Frontal cortex (tissue), 4 donors: ENCODE data around the gene PCDHA1. TPM values are rescaled to one million over a fixed set of nuclear protein-coding genes. Genes with fewer than 3 reads are reported as not detected.
"Not testable (repeated sequence)": the region's sequence is repeated elsewhere in the genome, so short reads cannot be mapped to it uniquely, and the experiment has no call there.

ENCODE experiments used
- DNase-seq, 2 donors: peaks; one replicate each; pipeline ENCODE4 v3.0.0; 2012; ENCODE audit warnings: low spot score in 2 of 2
- FAIRE-seq: peaks from 2 replicates; lab custom pipeline; 2012; peaks lifted over from hg19 to GRCh38; lab: Jason Lieb, UNC
- total RNA-seq: library from RNA; depleted of rRNA; stranded (reverse); fragments of >200 nt; gene quantifications from one replicate; pipeline ENCODE4 v1.2.3, GENCODE V29; 2014
- donor health status: control.
- donor health status: control.
- donor health status: control.

The PCDHA1 gene
- total RNA-seq, 1 donor from 2014 or later, result 8.6 TPM

GRCh38 chr5:140842798-140843733 is 57.1 kb downstream of the PCDHA1 start:
- no peak for DNase-seq
- no peak for FAIRE-seq

DNA sequence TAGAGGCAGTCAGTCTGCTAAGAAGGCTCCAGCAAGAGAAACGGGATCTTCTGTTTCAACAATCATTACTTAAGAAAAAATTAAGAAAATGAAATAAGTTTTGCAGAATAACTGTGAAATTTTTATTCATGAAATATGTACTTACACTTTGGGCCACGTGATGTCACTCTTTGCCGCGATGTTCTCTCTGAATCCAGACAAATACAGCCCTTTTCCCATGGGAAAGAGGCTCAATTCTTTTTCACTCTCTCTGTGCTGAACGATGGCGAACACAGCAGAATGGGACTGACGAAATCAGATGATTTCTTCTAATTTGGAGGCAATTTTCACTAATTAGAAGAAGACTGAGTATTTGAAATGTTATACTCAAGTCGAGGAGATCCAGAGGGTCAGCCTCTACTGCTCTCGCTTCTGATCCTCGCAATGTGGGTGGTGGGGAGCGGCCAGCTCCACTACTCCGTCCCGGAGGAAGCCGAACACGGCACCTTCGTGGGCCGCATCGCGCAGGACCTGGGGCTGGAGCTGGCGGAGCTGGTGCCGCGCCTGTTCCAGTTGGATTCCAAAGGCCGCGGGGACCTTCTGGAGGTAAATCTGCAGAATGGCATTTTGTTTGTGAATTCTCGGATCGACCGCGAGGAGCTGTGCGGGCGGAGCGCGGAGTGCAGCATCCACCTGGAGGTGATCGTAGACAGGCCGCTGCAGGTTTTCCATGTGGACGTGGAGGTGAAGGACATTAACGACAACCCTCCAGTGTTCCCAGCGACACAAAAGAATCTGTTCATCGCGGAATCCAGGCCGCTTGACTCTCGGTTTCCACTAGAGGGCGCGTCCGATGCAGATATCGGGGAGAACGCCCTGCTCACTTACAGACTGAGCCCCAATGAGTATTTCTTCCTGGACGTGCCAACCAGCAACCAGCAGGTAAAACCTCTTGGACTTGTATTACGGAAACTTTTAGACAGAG is 62.5 kb downstream of the PCDHA1 start, which contains the start of gene PCDHA9:
TSS of gene PCDHA9 (plus strand) at position 244 of the 964 bp plus-strand sequence. CDS start at position 358, 114 bp downstream.
- not testable (repeated sequence) for DNase-seq, FAIRE-seq

- FAIRE-seq, DNase-seq: not testable (repeated sequence)
These were observed 64.1 kb downstream of the PCDHA1 start for GRCh38 chr5:140849831-140850634.

GRCh38 chr5:140855772-140856674 is 70.1 kb downstream of the PCDHA1 start, which contains the start of gene PCDHA10:
Gene PCDHA10 (plus strand): TSS chr5:140855897. CDS start chr5:140856049, 152 bp downstream.
- DNase-seq (no peak), FAIRE-seq (no peak)

DNA sequence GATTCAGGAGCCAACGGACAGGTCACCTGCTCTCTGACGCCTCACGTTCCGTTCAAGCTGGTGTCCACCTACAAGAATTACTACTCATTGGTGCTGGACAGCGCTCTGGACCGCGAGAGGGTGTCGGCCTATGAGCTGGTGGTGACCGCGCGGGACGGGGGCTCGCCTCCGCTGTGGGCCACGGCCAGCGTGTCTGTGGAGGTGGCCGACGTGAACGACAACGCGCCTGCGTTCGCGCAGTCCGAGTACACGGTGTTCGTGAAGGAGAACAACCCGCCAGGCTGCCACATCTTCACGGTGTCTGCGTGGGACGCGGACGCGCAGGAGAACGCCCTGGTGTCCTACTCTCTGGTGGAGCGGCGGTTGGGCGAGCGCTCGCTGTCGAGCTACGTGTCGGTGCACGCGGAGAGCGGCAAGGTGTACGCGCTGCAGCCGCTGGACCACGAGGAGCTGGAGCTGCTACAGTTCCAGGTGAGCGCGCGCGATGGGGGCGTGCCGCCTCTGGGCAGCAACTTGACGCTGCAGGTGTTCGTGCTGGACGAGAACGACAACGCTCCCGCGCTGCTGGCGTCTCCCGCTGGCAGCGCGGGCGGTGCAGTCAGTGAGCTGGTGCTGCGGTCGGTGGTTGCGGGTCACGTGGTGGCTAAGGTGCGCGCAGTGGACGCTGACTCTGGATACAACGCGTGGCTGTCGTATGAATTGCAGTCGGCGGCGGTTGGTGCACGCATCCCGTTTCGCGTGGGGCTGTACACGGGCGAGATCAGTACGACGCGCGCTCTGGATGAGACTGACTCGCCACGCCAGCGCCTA is 71.4 kb downstream of the PCDHA1 start:
- no peak for FAIRE-seq
- DNase-seq, result no peak

DNA sequence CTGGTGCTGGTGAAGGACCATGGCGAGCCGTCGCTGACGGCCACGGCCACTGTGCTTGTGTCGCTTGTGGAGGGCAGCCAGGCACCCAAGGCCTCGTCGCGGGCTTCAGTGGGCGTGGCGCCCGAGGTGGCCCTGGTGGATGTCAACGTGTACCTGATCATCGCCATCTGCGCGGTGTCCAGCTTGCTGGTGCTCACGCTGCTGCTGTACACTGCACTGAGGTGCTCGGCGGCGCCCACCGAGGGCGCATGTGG is 72.0 kb downstream of the PCDHA1 start:
- DNase-seq, result no peak
- no peak for FAIRE-seq

GRCh38 chr5:140862441-140863295 is 76.7 kb downstream of the PCDHA1 start:
- DNase-seq (no peak), FAIRE-seq (no peak)

GRCh38 chr5:140868721-140869554 is 83.0 kb downstream of the PCDHA1 start, which contains the start of gene PCDHA11:
Gene PCDHA11 (plus strand): TSS chr5:140868957. CDS start chr5:140869104, 147 bp downstream.
- DNase-seq, result peak in 1 of 2 donors; percentile 52
- no peak for FAIRE-seq

GRCh38 chr5:140869555-140869886 is 83.6 kb downstream of the PCDHA1 start:
- peak; percentile 27 to 55 for DNase-seq
- FAIRE-seq, result no peak

DNA sequence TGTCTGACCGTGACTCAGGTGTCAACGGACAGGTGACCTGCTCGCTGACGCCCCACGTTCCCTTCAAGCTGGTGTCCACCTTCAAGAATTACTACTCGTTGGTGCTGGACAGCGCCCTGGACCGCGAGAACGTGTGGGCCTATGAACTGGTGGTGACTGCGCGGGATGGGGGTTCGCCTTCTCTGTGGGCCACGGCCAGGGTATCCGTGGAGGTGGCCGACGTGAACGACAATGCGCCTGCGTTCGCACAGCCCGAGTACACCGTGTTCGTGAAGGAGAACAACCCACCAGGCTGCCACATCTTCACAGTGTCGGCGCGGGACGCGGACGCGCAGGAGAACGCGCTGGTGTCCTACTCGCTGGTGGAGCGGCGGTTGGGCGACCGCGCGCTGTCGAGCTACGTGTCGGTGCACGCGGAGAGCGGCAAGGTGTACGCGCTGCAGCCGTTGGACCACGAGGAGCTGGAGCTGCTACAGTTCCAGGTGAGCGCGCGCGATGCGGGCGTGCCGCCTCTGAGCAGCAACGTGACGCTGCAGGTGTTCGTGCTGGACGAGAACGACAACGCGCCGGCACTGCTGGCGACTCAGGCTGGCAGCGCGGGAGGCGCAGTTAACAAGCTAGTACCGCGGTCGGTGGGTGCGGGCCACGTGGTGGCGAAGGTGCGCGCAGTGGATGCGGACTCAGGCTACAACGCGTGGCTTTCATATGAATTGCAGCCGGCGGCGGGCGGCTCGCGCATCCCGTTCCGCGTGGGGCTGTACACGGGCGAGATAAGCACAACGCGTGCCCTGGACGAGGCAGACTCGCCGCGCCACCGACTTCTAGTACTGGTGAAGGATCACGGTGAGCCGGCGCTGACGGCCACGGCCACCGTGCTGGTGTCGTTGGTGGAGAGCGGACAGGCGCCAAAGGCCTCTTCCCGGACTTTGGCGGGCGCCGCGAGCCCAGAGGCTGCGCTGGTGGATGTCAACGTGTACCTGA is 84.6 kb downstream of the PCDHA1 start:
- FAIRE-seq (no peak), DNase-seq (no peak)

GRCh38 chr5:140875085-140876065 is 89.4 kb downstream of the PCDHA1 start, which contains the start of gene PCDHA12:
Gene PCDHA12 (plus strand): TSS chr5:140875308. CDS start chr5:140875473, 165 bp downstream.
- FAIRE-seq (no peak), DNase-seq (no peak)

GRCh38 chr5:140876541-140877261 is 90.8 kb downstream of the PCDHA1 start:
- not testable (repeated sequence) for FAIRE-seq, DNase-seq

- DNase-seq (no peak), FAIRE-seq (no peak)
These were observed 91.3 kb downstream of the PCDHA1 start for GRCh38 chr5:140877262-140877581.
